ENCODE data around the gene MMD. TPM values are rescaled to one million over a fixed set of nuclear protein-coding genes. Genes with fewer than 3 reads are reported as not detected.

MMD gene
- total and polyA plus RNA-seq, 2 of the 13 experiments (the other 11 are each of a cell fraction or from before 2014, with no cell fraction given) = 121 to 225 TPM

DNA sequence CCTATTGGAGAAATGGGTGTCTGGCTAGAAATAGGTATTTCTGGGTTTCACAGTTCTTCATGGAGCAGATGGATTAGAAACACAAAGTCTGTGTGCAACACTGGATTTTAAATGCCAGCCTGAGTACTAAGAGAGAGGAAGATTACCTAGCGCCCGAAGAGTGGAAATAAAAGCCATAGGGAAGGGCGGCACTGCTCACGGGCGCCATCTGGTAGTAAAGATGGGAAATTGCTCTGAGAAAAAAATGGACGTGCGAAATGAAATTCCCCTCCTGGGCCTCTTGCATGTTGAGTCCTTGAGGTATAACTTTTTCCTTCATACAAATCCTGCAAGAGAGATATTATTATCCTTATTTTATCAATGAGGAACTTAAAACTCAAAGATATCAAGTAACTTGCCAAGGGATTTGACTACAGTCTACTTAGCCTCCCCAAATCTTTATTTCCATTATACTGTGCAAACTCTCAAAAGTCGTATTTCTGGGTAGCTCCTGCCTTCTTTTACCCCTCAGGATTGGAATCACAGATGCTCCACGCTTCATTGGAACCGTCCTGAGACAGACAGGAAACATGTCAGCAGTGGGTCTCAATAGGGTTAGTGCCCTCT, 72.8 kb downstream of the MMD start (continued):
- TF ChIP-seq ARID3A (IDR thresholded peaks at IDR 0.05; ENCODE audit: low read depth, low read length) (peak; percentile 71; the same call in 1 of the 2 replicates), ATF2 (CRISPR knock-in tag; IDR thresholded peaks at IDR 0.05) (0 out of 2 replicates have a peak, but pooled peaks have one; percentile 16), ZNF570 (CRISPR knock-in tag; IDR thresholded peaks at IDR 0.05; ENCODE audit: borderline replicate concordance) (no peak), TEAD2 (CRISPR knock-in tag; IDR thresholded peaks at IDR 0.05) (no peak), YEATS2 (CRISPR knock-in tag; IDR thresholded peaks at IDR 0.05; ENCODE audit: borderline replicate concordance) (no peak), FUBP1 (CRISPR knock-in tag; IDR thresholded peaks at IDR 0.05; ENCODE audit: borderline replicate concordance) (no peak), ELF3 (CRISPR knock-in tag; IDR thresholded peaks at IDR 0.05) (0 out of 2 replicates have a peak, but pooled peaks have one; percentile 41), FOXA3 (CRISPR knock-in tag; IDR thresholded peaks at IDR 0.05) (no peak), RCOR2 (CRISPR knock-in tag; IDR thresholded peaks at IDR 0.05) (peak; percentile 38; the same call in 1 of the 2 replicates), ZNF83 (CRISPR knock-in tag; IDR thresholded peaks at IDR 0.05; ENCODE audit: borderline replicate concordance) (no peak), MEIS2 (CRISPR knock-in tag; IDR thresholded peaks at IDR 0.05) (no peak), NCOA2 (CRISPR knock-in tag; IDR thresholded peaks at IDR 0.05) (peak; percentile 54; the same call in 1 of the 2 replicates), PPARG (CRISPR knock-in tag; conservative IDR thresholded peaks at IDR 0.05) (0 out of 2 replicates have a peak, but pooled peaks have one; percentile 29), ZNF709 (CRISPR knock-in tag; IDR thresholded peaks at IDR 0.05) (0 out of 2 replicates have a peak, but pooled peaks have one; percentile 35)
- TF ChIP-seq, protein P1, sequence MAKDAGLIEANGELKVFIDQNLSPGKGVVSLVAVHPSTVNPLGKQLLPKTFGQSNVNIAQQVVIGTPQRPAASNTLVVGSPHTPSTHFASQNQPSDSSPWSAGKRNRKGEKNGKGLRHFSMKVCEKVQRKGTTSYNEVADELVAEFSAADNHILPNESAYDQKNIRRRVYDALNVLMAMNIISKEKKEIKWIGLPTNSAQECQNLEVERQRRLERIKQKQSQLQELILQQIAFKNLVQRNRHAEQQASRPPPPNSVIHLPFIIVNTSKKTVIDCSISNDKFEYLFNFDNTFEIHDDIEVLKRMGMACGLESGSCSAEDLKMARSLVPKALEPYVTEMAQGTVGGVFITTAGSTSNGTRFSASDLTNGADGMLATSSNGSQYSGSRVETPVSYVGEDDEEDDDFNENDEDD (CRISPR knock-in tag; IDR thresholded peaks at IDR 0.05; ENCODE audit: borderline replicate concordance) = peak; percentile 24; the same call in 1 of the 2 replicates
- TF ChIP-seq, protein P2, sequence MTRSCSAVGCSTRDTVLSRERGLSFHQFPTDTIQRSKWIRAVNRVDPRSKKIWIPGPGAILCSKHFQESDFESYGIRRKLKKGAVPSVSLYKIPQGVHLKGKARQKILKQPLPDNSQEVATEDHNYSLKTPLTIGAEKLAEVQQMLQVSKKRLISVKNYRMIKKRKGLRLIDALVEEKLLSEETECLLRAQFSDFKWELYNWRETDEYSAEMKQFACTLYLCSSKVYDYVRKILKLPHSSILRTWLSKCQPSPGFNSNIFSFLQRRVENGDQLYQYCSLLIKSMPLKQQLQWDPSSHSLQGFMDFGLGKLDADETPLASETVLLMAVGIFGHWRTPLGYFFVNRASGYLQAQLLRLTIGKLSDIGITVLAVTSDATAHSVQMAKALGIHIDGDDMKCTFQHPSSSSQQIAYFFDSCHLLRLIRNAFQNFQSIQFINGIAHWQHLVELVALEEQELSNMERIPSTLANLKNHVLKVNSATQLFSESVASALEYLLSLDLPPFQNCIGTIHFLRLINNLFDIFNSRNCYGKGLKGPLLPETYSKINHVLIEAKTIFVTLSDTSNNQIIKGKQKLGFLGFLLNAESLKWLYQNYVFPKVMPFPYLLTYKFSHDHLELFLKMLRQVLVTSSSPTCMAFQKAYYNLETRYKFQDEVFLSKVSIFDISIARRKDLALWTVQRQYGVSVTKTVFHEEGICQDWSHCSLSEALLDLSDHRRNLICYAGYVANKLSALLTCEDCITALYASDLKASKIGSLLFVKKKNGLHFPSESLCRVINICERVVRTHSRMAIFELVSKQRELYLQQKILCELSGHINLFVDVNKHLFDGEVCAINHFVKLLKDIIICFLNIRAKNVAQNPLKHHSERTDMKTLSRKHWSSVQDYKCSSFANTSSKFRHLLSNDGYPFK (CRISPR knock-in tag; IDR thresholded peaks at IDR 0.05; ENCODE audit: borderline replicate concordance) = no peak
- TF ChIP-seq, protein P3, sequence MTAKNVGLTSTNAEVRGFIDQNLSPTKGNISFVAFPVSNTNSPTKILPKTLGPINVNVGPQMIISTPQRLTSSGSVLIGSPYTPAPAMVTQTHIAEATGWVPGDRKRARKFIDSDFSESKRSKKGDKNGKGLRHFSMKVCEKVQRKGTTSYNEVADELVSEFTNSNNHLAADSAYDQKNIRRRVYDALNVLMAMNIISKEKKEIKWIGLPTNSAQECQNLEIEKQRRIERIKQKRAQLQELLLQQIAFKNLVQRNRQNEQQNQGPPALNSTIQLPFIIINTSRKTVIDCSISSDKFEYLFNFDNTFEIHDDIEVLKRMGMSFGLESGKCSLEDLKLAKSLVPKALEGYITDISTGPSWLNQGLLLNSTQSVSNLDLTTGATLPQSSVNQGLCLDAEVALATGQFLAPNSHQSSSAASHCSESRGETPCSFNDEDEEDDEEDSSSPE (CRISPR knock-in tag; IDR thresholded peaks at IDR 0.05) = peak; percentile 30; the same call in 1 of the 2 replicates
